NCI-H2107 treated with DMSO at 0.1 percent for 48 hours (cell line): ENCODE results near the gene PSME2.
A peak's percentile ranks its signal among the peaks of the same experiment; 100 is the strongest.

ENCODE experiments used
- DNase-seq: peaks from one replicate; lab custom pipeline; 2025; ENCODE audit not compliant: unreplicated experiment; lab: John Stamatoyannopoulos, UW

The PSME2 gene

GRCh38 chr14:24136684-24137528 is 9.5 kb downstream of the PSME2 start:
- no peak for DNase-seq

GRCh38 chr14:24135834-24136683 is 10.4 kb downstream of the PSME2 start, which contains the start of gene PSME1:
TSS of gene PSME1 (plus strand) at chr14:24136194. CDS start at chr14:24136263, 69 bp downstream.
- peak; percentile 87 for DNase-seq

GRCh38 chr14:24135584-24135833 is 10.9 kb downstream of the PSME2 start:
- no peak for DNase-seq

- DNase-seq: no peak
Measured at GRCh38 chr14:24133735-24134134, 12.7 kb downstream of the PSME2 start.

- DNase-seq: no peak
Measured at GRCh38 chr14:24132976-24133375, 13.4 kb downstream of the PSME2 start.

GRCh38 chr14:24132061-24132685 is 14.2 kb downstream of the PSME2 start:
- peak; percentile 68 for DNase-seq

- DNase-seq: no peak
Measured at GRCh38 chr14:24131549-24131966, 14.9 kb downstream of the PSME2 start.

GRCh38 chr14:24130717-24131548 is 15.5 kb downstream of the PSME2 start:
- DNase-seq: no peak

GRCh38 chr14:24130380-24130716 is 16.1 kb downstream of the PSME2 start, which contains the start of gene FITM1:
TSS of gene FITM1 (plus strand) at chr14:24130659. CDS start at chr14:24131564, 905 bp downstream.
- no peak for DNase-seq

- DNase-seq: no peak
Measured at GRCh38 chr14:24129410-24129998, 16.9 kb downstream of the PSME2 start.

- no peak for DNase-seq
Measured at GRCh38 chr14:24127673-24128072, 18.7 kb downstream of the PSME2 start.

GRCh38 chr14:24126939-24127338 is 19.5 kb downstream of the PSME2 start:
- DNase-seq: no peak

- DNase-seq: no peak
Measured at GRCh38 chr14:24123424-24124417, 22.7 kb downstream of the PSME2 start.

- no peak for DNase-seq
Measured at GRCh38 chr14:24122898-24123297, 23.5 kb downstream of the PSME2 start.

GRCh38 chr14:24122416-24122815 is 24.0 kb downstream of the PSME2 start:
- DNase-seq: no peak

GRCh38 chr14:24121210-24121609 is 25.2 kb downstream of the PSME2 start:
- DNase-seq: no peak

- no peak for DNase-seq
Measured at GRCh38 chr14:24119691-24120090, 26.7 kb downstream of the PSME2 start.

GRCh38 chr14:24117179-24117578 is 29.2 kb downstream of the PSME2 start:
- DNase-seq: no peak

- DNase-seq: no peak
Measured at GRCh38 chr14:24116128-24116814, 30.1 kb downstream of the PSME2 start.
